ENCODE data around the gene ITM2C. TPM values are rescaled to one million over a fixed set of nuclear protein-coding genes. Genes with fewer than 3 reads are reported as not detected.

ITM2C gene
- total and polyA plus RNA-seq, 2 of the 8 experiments (the other 6 are each of a cell fraction or from before 2014, with no cell fraction given): 362 to 742 TPM

DNA sequence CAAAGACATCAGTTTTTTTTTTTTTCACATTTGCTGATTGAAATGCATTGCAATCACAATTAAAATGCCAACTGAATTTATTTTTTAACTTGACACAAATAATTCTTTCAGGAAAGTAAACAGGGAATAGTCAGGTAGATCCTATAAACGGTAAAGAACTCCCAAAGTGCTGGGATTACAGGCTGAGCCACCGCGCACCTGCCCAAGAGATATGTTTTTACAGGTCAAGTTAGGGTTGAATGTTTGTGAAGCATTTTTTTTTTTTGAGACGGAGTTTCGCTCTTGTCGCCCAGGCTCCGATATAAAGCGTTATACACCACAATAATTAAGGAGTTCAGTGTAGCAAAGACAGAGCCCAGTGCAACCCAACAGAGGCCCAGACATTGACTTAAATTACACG, 15.1 kb downstream of the ITM2C start:
- POLR2A ChIA-PET (ENCODE audit: partially characterized antibody): interaction anchor here (0.8 to 4.6 kb wide), 4 partner anchors 8 to 105 kb away, joined by 3 to 50 read pairs (median 9); partner anchors contain the start of gene ITM2C
- Histone ChIP-seq H2AFZ (ENCODE audit: low read length) (no peak overlapping the region), H4K8ac (ENCODE audit: extremely low read depth, insufficient read depth, low read length) (no peak overlapping the region), H3K23ac (ENCODE audit: insufficient read length) (no peak overlapping the region), H2BK15ac (ENCODE audit: low read length) (no peak overlapping the region), H3K4me1 (replicated peaks in 1 of 4; ENCODE audit: control insufficient read depth in 3 of 4, insufficient read depth in 4 of 4, low read length in 3 of 4) (no peaks in the 10 kb centered on the region), H3K23me2 (ENCODE audit: low read depth, low read length) (no peaks in the 10 kb centered on the region; the same call in 1 of the 2 replicates), H3K9ac (replicated peaks in 1 of 4; ENCODE audit: extremely low read depth in 1 of 4, low read depth in 3 of 4, low read length in 3 of 4) (no peak overlapping the region), H2BK12ac (ENCODE audit: low read depth, low read length) (no peak overlapping the region), H3K4me3 (ENCODE audit: extremely low read depth in 1 of 4, insufficient read depth in 2 of 4, low read depth in 3 of 4, low read length in 4 of 4) (no peak overlapping the region), H3K14ac (ENCODE audit: insufficient read length) (no peak overlapping the region), H3K27me3 (replicated peaks in 1 of 4; ENCODE audit: control insufficient read depth in 3 of 4, extremely low read depth in 1 of 4, insufficient read depth in 3 of 4, low read length in 3 of 4) (no peaks in the 10 kb centered on the region), H3K79me2 (ENCODE audit: control insufficient read depth in 1 of 2, insufficient read depth in 2 of 2, low read length in 2 of 2) (no peaks in the 10 kb centered on the region; a peak in 1 of 4 replicates), H3K56ac (replicated peaks; ENCODE audit: insufficient read length, low read depth, low read length) (no peak overlapping the region), H4K20me1 (replicated peaks in 1 of 2; ENCODE audit: control insufficient read depth in 1 of 2, insufficient read depth in 2 of 2, low read length in 2 of 2) (peaks cover 7 to 18% of the 10 kb centered on the region in 2 experiments), H2BK20ac (ENCODE audit: low read length) (no peak overlapping the region), H3K79me1 (ENCODE audit: low read depth, low read length) (peaks cover 7% of the 10 kb centered on the region), H3K36me3 (ENCODE audit: control insufficient read depth in 2 of 4, insufficient read depth in 4 of 4, low read length in 3 of 4) (peaks cover 15 to 49% (median 37%) of the 10 kb centered on the region in 4 experiments), H3K9me3 (ENCODE audit: insufficient read depth in 2 of 2, low read depth in 1 of 2, low read length in 1 of 2) (no peaks in the 10 kb centered on the region), H2BK120ac (replicated peaks; ENCODE audit: low read depth, low read length) (no peak overlapping the region), H3K4me2 (ENCODE audit: insufficient read depth in 1 of 2, low read depth in 2 of 2, low read length in 2 of 2) (no peak overlapping the region), H3K18ac (ENCODE audit: extremely low read depth, low read length) (no peak overlapping the region), H2BK5ac (ENCODE audit: low read depth, low read length) (no peak overlapping the region), H3K4ac (replicated peaks; ENCODE audit: insufficient read length, low read depth, low read length) (no peak overlapping the region), H3K27ac (ENCODE audit: low read depth, low read length) (no peak overlapping the region), H4K5ac (ENCODE audit: insufficient read length, low read depth, low read length) (no peak overlapping the region), H2AK5ac (ENCODE audit: low read depth, low read length) (no peak overlapping the region), H4K91ac (replicated peaks; ENCODE audit: insufficient read length, low read length) (no peak overlapping the region)
- FAIRE-seq (no peak), DNase-seq (ENCODE audit: low read depth in 1 of 2, low spot score in 2 of 2) (no peak)
- CTCF ChIA-PET (ENCODE audit: partially characterized antibody): interaction anchor here (1.3 to 2.8 kb wide), 6 partner anchors 10 to 44 kb away, joined by 4 to 19 read pairs (median 8); partner anchors contain the start of gene GPR55
- TF ChIP-seq SP1 (IDR thresholded peaks at IDR 0.05; ENCODE audit: low read depth, low read length) (no peak), GABPA (IDR thresholded peaks at IDR 0.05; ENCODE audit: borderline replicate concordance, insufficient read depth, low read length) (no peak), GTF2F1 (IDR thresholded peaks at IDR 0.05; ENCODE audit: borderline replicate concordance, low read depth, low read length) (no peak), NRF1 (IDR thresholded peaks at IDR 0.05; ENCODE audit: low read depth, low read length) (no peak), POLR2AphosphoS5 (IDR thresholded peaks at IDR 0.05; ENCODE audit: low read depth, low read length) (no peak)
- 87% methylated on average over 9 of the region's 9 CpGs; no CpG with 5 or more reads in 1 of the 2 experiments for WGBS, 2 experiments (ENCODE audit: extremely low coverage in 1 of 2, insufficient coverage in 1 of 2, insufficient read length in 1 of 2, insufficient replicate concordance in 2 of 2, low coverage in 1 of 2, low lambda C conversion rate in 2 of 2, missing lambda C conversion rate in 1 of 2)
